Measurements from ENCODE around the gene MS4A4A.

MS4A4A gene

DNA sequence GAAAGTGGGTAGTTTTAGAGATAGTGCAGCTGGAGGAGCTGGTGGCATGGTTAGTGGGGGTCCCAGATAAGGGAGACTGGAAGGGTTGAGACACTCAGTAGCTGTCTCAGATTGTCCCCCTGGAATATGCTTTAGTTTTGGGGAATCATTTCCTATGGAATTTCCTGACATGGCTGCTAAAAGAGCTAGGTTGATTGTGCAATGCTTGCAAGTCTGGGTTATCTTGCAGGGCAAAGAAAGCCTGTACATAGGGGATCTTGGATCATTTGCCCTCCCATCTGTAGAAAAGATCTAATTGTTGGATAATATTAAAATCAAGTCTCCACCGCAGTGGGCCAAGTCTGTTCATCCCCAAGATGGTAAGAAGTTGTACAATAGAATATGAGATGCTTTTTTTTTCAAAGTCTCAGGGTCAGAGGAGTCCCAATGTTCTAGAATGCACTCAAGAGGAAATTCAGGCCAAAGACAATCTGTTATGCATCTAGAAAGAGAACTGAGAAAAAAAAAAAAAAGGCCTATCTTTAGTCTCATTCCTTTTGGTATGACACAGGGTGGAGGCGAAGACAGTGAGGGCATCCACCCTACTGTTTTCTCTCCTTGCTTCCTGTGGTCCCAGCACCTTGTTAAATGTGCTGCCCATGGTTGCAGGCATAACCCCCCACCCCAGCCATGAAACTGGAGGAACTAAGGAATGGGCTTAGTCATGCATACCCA is 66.8 kb downstream of the MS4A4A start:
- no peak for DNase-seq (ENCODE audit: low read depth in 2 of 2)

DNA sequence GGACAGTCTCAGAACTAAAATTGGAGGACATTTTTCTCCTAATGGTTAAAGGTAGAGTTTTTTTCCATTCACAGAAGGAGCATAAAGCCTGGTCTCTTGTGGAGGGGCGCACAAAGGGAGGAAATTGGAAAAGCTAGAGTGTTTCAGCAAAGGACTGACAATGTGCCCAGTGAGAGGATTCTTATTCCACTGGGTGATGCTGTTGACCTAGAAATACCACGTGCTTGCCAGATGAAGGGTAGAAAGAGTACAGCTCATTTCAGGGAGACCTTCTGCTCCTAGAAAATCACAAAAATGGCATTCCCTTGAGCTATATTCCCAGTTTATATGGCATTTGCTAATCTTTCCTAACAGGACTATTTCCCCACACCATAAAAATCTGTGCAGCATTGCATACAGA is 67.7 kb downstream of the MS4A4A start:
- no peak for DNase-seq (ENCODE audit: low read depth in 2 of 2)

DNA sequence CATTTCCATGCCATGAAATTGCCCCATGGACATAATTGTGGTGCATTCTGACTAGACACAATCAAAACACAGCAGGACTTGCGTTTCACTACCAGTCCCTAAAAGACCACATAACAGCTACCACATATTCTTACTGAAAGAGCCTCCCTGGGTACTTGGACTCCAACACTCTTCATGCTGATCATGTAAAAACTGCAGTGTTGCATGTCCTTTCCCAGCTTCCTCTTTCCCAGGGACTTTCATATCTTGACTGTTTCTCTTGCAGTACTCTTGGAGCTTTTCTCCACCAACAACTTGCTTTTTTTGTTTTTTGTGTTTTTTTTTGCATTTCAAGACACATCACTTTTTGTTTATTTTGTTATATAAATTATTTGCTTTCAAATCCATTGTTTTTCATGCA is 69.5 kb downstream of the MS4A4A start:
- no peak for DNase-seq (ENCODE audit: low read depth in 2 of 2)

DNA sequence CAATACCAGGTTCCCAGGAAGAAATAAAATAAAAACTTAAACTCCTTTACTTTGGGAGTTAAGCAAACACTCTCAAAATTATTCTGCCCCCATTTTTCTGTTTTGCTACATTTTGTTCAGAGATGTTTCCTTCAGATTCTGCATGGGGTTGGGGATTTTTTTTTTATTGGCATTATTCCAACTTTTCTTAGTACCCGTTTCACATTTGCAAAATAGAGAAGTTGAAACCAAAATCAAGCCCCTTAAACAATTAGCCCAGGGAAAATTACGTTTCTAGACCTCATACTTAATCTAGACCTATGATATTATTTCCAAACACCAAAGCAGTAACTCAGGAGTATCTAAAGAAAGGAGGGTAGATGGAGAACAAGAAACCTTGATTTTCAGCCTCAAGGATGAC is 77.3 kb downstream of the MS4A4A start:
- no peak for DNase-seq (ENCODE audit: low read depth in 2 of 2)
